ENCODE results near the gene TSNAXIP1.

Gene TSNAXIP1

DNA sequence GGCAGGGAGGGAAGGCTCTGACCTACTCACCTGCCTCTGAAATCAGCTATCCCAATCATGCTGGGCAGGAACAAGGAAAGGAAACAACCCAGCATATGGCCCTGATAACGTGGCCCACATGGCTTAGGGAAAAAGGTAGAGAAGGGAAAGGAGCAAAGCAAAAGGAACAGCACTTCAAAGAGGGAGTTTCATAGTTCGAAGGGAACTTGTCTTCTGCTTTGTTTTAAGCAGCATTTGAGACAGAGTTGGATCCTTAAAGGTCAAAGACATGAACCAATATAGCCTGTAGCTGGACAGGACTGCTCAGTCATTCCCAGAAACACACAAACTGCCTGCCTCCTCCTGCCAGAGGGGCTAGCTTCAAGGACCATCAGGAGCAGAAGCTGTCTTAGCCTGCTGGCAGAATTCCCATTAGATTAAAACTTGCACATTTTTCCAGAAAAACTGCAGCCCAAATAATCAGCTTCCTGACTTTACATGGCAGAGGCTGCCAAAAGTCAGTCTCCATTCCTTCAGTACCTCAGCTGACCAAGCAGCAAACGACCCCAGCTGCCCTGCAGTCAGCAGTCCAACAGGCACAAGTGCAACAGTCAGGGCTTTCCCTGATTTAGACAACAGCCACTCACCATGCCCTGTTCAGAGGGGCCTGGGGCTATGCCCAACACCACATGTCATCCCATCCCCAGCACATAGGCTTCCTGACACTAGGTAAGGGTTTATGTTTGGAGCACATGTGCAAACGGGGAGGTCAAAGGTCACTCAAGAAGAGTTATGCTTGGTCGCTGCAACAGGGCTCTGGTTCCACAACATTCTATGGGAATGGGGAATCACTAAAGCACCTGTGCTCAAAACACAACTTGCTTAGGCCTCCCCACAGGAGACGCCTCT, 32.9 kb upstream of the TSNAXIP1 start:
- H3K27me3 Mint-ChIP-seq: no peaks in the 10 kb centered on the region
- H3K4me1 Mint-ChIP-seq (ENCODE audit: low read depth): peaks cover 7% of the 10 kb centered on the region
- H3K4me3 Mint-ChIP-seq: no peak overlapping the region
- H3K9me3 Mint-ChIP-seq: no peaks in the 10 kb centered on the region
- H3K27ac Mint-ChIP-seq: no peak overlapping the region
- no peak for DNase-seq
- H3K36me3 Mint-ChIP-seq (ENCODE audit: low read depth): peaks cover 44% of the 10 kb centered on the region

DNA sequence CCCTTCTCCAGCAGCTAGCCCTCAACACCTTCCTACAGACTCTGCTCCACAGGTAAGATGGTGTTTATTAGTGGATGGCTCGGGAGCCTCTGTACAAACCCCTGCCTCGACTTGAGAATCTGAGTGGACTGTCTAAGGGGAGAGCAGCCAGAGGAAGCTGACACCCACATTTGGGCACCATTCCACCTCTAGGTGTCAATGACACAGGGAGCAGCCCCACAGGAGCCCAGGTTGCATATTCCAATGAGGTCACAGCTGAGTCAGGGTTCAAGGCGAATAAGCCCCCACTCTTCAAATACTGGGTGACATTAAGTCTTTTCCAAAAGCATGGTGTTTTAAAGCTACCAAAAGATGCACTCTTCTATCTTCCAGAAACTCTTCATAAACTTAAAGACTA, 32.2 kb upstream of the TSNAXIP1 start:
- H3K9me3 Mint-ChIP-seq: no peaks in the 10 kb centered on the region
- H3K27me3 Mint-ChIP-seq: no peaks in the 10 kb centered on the region
- no peak overlapping the region for H3K27ac Mint-ChIP-seq
- H3K36me3 Mint-ChIP-seq (ENCODE audit: low read depth): peaks cover 42% of the 10 kb centered on the region
- H3K4me3 Mint-ChIP-seq: no peak overlapping the region
- DNase-seq: no peak
- H3K4me1 Mint-ChIP-seq (ENCODE audit: low read depth): peaks cover 11% of the 10 kb centered on the region

DNA sequence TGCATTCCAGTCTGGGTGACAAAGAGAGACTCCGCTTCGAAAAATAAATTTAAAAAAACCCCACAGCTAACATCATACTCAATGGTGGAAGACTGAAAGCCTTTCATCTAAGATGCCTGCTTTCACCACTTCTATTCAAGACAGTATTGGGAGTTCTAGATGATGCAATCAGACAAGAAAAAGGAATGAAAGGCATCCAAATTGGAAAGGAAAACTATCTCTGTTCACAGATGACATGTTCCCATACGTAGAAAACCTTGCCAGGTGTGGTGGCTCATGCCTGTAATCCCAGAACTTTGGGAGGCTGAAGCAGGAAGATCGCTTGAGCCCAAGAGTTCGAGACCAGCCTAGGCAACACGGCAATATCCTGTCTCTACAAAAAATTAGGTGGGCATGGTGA, 31.4 kb upstream of the TSNAXIP1 start:
- peaks cover 18% of the 10 kb centered on the region for H3K4me1 Mint-ChIP-seq (ENCODE audit: low read depth)
- no peak for DNase-seq
- H3K4me3 Mint-ChIP-seq: no peak overlapping the region
- peaks cover 42% of the 10 kb centered on the region for H3K36me3 Mint-ChIP-seq (ENCODE audit: low read depth)
- H3K9me3 Mint-ChIP-seq: no peaks in the 10 kb centered on the region
- no peak overlapping the region for H3K27ac Mint-ChIP-seq
- no peaks in the 10 kb centered on the region for H3K27me3 Mint-ChIP-seq

DNA sequence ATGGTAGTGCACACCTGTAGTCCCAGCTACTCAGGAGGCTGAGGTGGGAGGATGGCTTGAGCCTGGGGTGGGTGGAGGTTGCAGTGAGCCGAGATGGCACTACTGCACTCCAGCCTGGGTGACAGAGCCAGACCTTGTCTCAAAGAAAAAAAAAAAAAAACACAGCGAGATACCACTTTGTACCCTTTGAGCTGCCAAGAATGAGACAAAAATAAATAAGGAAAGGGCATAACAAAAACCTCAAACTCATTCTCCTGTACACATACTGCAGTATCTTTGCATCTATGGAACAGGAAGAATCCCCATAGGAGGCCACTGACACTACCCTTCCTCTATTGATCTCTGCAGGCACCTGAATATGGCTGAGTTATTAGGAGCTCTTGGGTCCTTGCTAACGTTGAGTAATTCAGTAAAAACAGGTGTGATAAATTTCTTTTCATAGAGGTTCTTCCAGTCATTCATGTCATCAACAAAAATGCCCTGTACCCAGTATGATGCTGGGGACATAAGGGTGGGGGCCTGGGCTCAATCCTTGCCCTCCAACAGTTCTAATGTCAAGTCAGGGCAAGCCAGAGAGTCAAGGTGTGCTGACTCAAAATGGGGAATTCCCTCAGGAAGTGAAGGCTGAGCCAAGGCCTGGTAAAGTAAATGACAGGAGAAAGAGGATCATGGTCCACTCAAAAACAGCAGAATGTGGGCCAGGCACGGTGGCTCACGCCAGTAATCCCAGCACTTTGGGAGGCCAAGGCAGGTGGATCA, 27.3 kb upstream of the TSNAXIP1 start:
- H3K36me3 Mint-ChIP-seq (ENCODE audit: low read depth): peaks cover 21% of the 10 kb centered on the region
- no peaks in the 10 kb centered on the region for H3K9me3 Mint-ChIP-seq
- H3K27ac Mint-ChIP-seq: peak overlapping the region; percentile 79
- no peaks in the 10 kb centered on the region for H3K27me3 Mint-ChIP-seq
- H3K4me1 Mint-ChIP-seq (ENCODE audit: low read depth): peaks cover 34% of the 10 kb centered on the region
- DNase-seq: no peak
- no peak overlapping the region for H3K4me3 Mint-ChIP-seq

DNA sequence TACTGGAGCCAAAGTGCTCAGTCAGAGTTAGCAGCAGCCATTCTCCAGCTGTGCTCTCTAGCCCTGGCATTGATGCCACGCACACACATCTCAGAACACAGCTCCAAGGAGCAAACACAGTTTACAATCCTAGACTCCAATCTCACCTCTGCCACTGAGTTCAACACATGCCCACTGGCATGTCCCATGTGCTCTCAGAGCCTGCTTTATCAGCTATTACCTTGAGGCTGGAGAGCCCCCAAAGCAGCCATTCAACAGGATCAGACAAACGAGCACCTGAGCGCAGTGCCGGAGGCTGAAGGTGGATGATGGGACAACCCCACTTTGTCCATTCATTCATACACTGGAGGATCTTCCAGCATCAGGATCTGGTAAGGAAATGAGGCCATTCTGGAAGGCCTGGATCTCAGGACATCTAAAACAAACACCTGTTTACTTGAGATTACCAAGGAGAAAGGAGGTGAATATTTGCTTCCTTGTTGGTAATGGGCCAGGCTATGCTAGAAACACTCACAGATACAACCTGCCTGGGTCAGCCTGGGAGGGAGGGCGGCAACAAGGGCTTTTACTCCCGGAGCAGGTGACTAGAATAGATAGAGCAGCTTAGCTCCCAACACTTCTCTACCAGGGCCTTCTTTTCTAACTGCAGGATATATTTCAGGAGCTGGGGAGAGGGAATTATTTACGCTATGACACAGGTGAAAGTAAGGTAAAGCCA, 25.7 kb upstream of the TSNAXIP1 start:
- Mint-ChIP-seq H3K9me3 (no peaks in the 10 kb centered on the region), H3K27me3 (no peaks in the 10 kb centered on the region), H3K4me1 (ENCODE audit: low read depth) (peaks cover 32% of the 10 kb centered on the region), H3K27ac (peak overlapping the region; percentile 67), H3K36me3 (ENCODE audit: low read depth) (peaks cover 22% of the 10 kb centered on the region), H3K4me3 (no peak overlapping the region)
- no peak for DNase-seq

DNA sequence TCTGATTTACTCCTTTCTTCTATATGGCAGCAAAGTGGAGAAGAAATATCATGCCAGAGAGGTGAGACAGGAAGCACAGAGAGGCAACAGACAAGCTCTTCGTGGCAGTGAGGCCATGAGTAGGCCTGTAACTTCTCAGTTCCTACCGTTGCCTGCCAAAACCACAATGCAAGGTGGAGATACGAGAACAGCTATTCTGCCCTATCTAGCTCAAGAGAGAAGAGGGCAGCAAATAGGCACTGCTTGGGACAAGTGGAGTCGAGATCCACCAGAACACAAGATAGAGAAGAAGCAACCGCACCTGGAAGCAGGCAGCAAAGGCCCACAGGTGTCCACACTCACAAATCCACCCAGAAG, 25.1 kb upstream of the TSNAXIP1 start:
- no peak for DNase-seq
- Mint-ChIP-seq H3K4me1 (ENCODE audit: low read depth) (peaks cover 35% of the 10 kb centered on the region), H3K27ac (peak overlapping the region; percentile 67), H3K4me3 (no peak overlapping the region), H3K27me3 (no peaks in the 10 kb centered on the region), H3K36me3 (ENCODE audit: low read depth) (peaks cover 23% of the 10 kb centered on the region), H3K9me3 (no peaks in the 10 kb centered on the region)

DNA sequence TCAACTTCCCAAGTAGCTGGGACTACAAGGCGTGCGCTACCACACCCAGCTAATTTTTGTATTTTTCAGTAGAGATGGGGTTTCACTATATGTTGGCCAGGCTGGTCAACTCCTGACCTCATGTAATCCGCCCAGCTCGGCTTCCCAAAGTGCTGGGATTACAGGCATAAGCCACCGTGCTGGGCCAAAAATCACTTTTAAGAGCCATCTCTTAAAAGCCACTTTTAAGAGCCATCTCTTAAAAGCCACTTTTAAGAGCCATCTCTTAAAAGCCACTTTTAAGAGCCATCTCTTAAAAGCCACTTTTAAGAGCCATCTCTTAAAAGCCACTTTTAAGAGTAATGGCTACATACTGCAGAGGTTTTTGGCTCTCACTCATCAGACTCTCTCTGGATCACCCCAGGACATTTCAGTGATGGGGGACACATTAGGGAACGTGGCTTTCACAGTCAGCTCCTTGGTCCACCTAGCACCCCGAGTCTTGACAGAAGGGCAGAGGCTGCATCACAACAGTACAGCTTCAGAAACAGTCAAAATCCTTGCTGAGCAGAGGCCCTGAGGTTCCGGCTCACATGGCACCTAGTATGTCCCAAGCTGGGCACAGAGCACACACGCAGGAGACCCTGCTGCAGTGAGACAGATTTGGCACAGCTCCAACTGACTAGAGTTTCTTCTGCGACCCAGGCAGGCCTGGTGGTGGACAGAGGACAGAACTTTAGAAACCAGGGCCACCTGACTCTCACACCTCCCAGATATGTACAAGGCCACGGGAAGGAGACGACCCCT, 23.9 kb upstream of the TSNAXIP1 start:
- H3K27me3 Mint-ChIP-seq: no peaks in the 10 kb centered on the region
- no peak overlapping the region for H3K27ac Mint-ChIP-seq
- no peak for DNase-seq
- no peak overlapping the region for H3K4me3 Mint-ChIP-seq
- peaks cover 37% of the 10 kb centered on the region for H3K4me1 Mint-ChIP-seq (ENCODE audit: low read depth)
- no peaks in the 10 kb centered on the region for H3K9me3 Mint-ChIP-seq
- H3K36me3 Mint-ChIP-seq (ENCODE audit: low read depth): peaks cover 22% of the 10 kb centered on the region

DNA sequence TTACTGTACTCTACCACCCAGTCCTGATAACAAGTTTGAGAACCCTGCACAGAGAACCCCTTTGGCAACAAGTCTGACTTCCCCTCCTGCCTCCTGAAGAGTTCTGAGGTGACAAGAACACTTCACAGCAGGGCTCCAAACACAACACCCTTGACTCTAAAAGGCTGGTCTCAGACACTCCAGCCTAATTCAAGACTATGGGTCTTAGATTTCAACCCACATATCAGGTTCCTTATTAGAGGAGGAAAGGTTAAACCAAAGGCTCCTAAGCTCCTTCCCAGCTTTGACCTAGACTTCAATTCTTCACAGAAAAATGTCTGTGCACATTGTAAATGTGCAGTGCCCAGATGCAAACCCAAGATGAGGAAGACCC, 23.4 kb upstream of the TSNAXIP1 start:
- Mint-ChIP-seq H3K4me3 (no peak overlapping the region), H3K27ac (no peak overlapping the region), H3K36me3 (ENCODE audit: low read depth) (peaks cover 21% of the 10 kb centered on the region), H3K4me1 (ENCODE audit: low read depth) (peaks cover 37% of the 10 kb centered on the region), H3K27me3 (no peaks in the 10 kb centered on the region), H3K9me3 (no peaks in the 10 kb centered on the region)
- DNase-seq: no peak

DNA sequence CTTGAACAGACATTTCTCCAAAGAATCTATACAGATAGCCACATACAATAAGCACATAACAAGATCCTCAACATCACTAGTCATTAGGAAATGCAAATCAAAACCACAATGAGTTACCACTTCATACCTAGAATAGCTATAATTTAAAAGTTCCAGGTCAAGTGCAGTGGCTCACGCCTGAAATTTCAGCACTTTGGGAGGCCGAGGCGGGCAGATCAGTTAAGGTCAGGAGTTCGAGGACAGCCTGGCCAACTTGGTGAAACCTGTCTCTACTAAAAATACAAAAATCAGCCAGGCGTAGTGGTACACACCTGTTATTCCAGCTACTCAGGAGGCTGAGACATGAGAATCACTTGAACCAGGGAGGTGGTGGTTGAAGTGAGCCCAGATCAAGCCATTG, 20.2 kb upstream of the TSNAXIP1 start:
- Mint-ChIP-seq H3K4me3 (no peak overlapping the region), H3K36me3 (ENCODE audit: low read depth) (peaks cover 20% of the 10 kb centered on the region), H3K4me1 (ENCODE audit: low read depth) (peaks cover 22% of the 10 kb centered on the region), H3K9me3 (no peaks in the 10 kb centered on the region), H3K27me3 (no peaks in the 10 kb centered on the region), H3K27ac (no peak overlapping the region)
- no peak for DNase-seq

DNA sequence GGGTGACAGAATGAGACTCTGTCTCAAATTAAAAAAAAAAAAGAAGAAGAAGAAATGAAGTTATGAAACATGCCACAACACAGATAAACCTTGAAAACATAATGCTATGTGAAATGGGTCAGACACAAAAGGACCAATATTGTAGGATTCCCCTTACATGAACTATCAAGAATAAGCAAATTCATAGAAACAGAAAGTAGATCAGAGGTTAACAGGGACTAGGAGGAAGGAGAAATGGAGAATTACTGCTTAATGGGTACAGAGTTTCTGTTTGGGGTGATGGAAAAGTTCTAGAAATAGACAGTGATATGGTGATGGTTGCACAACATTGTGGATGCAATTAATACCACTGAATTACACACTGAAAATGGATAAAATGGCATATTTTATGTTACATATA, 16.6 kb upstream of the TSNAXIP1 start:
- Mint-ChIP-seq H3K27ac (no peak overlapping the region), H3K4me1 (ENCODE audit: low read depth) (peaks cover 16% of the 10 kb centered on the region), H3K4me3 (no peak overlapping the region), H3K9me3 (no peaks in the 10 kb centered on the region), H3K36me3 (ENCODE audit: low read depth) (peaks cover 14% of the 10 kb centered on the region), H3K27me3 (no peaks in the 10 kb centered on the region)
- DNase-seq: no peak

DNA sequence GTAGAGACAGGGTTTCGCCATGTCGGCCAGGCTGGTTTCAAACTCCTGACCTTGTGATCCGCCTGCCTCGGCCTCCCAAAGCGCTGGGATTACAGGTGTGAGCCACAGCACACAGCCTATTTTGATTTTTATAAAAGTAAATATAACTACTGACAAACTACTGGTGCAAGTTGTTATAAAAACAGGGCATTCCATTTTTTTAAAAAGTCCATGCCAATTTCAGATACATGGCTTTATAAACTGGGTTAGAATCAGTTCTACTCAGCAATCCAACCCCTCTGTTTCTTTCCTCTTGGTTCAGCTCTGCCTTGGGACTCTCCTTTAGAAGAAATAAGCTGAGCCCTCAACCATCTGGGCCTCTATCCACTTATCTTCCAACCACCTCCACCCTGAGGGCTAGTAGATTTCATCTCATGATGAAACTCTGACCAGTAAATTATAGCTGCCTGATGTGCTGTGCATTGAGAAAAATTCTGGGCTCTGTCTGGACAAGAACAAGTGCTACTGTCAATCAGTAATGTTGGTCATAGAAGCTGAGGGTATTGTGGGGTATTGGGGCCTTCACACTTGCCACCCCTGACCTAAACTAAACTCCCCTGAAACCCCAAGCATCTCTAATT, 10.5 kb upstream of the TSNAXIP1 start:
- Mint-ChIP-seq H3K36me3 (ENCODE audit: low read depth) (peaks cover 46% of the 10 kb centered on the region), H3K27ac (no peak overlapping the region), H3K9me3 (no peaks in the 10 kb centered on the region), H3K4me3 (no peak overlapping the region), H3K4me1 (ENCODE audit: low read depth) (peaks cover 39% of the 10 kb centered on the region), H3K27me3 (no peaks in the 10 kb centered on the region)
- no peak for DNase-seq

DNA sequence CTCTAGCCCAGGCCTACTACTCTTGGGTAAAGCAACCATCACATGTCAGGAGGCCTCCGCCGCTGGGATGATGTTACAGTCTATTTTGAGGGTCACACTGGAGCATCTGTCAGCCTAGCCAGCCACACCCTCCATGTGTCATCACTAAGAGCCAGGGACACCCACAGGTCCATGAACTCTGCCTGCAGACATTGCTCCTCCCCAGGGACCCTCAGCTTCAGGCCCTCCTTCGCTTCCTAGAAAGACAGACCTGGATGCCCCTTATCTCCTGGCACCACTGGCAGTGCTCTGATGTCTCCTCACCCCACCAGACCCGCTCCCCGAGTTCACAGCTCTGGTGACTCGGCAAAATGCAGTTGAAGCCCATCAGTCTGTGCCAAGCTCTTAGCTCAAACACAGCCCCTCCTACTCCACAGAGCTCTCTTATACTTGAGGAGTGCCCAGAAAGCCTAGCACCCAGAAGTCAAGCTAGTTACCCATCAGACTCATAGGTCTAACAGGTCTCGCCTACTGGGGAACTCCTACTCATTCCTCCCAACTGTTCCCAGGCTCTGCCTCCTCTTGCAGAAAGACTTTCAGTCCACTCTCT, 6.3 kb upstream of the TSNAXIP1 start:
- H3K4me3 Mint-ChIP-seq: no peak overlapping the region
- H3K27ac Mint-ChIP-seq: peak overlapping the region; percentile 63

DNA sequence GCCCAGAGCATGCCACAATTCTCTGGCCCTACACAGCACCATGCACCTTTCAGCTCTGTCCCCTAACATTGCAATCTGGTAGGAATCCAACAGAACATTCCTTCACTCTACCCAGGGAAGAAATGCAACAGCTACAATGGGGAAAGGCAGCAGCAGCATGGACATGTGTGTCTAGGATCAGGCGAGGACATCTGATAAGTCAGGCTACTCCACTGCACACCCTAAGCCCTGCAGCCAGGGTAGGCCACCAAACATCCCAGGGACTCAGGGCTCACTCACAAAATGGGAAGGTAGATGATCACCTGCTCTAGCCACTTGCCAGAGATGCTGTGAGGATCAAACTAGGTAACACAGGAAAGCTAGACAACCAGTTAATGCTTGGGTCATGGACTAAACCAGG, 5.4 kb upstream of the TSNAXIP1 start:
- no peak for DNase-seq
- Mint-ChIP-seq H3K9me3 (no peaks in the 10 kb centered on the region), H3K4me1 (ENCODE audit: low read depth) (peaks cover 74% of the 10 kb centered on the region), H3K27ac (no peak overlapping the region), H3K4me3 (no peak overlapping the region), H3K36me3 (ENCODE audit: low read depth) (peaks cover 87% of the 10 kb centered on the region), H3K27me3 (no peaks in the 10 kb centered on the region)

More for the DNA sequence above, 6.3 kb upstream of the TSNAXIP1 start:
- Mint-ChIP-seq H3K4me1 (ENCODE audit: low read depth) (peaks cover 70% of the 10 kb centered on the region), H3K9me3 (no peaks in the 10 kb centered on the region), H3K36me3 (ENCODE audit: low read depth) (peaks cover 81% of the 10 kb centered on the region), H3K27me3 (no peaks in the 10 kb centered on the region)
- DNase-seq: no peak
